Measurements from ENCODE around the gene FAS. TPM values are rescaled to one million over a fixed set of nuclear protein-coding genes. Genes with fewer than 3 reads are reported as not detected.

Gene FAS
- total RNA-seq, 3 donors from 2014 or later = 31.8 to 51.0 (median 50.8) TPM

DNA sequence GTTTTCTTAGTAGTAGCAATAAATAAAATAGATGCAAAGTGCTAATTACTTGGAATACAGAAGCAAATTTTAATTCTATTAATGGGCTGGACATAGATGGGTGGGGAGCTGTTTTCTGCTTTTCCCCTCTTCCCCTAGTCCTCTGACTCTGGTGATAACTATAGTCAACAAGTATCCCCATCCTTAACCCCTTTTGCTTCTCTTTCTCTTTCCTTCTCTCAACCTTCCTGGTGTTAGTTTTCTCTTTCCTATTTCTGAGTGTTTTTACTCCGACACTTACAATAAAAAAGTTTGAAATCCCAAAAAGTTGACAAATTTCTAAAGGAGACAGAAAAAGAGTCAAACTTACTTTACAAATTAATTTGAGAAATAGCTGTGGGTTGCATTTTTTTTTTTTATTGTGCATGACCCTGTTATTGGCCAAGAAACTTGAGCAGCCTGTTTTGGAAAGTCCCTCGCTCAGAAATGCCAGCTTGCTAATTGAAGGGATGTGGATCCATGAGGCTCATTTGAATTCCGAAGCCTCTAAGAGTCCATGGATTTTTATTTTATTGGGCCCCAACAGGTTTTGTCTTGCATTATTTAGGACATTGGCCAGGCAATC lies 2.4 kb downstream of the FAS start:
- ATAC-seq (no peak), DNase-seq (no peak)
- Histone ChIP-seq H3K36me3 (ENCODE audit: low read depth) (no peaks in the 10 kb centered on the region), H3K9me3 (no peaks in the 10 kb centered on the region), H3K4me3 (no peak overlapping the region), H3K4me1 (ENCODE audit: low read depth) (peaks cover 36% of the 10 kb centered on the region)
- intact Hi-C loops (cut with DNase I, micrococcal nuclease) = no loop called here
- TF ChIP-seq, protein P1, sequence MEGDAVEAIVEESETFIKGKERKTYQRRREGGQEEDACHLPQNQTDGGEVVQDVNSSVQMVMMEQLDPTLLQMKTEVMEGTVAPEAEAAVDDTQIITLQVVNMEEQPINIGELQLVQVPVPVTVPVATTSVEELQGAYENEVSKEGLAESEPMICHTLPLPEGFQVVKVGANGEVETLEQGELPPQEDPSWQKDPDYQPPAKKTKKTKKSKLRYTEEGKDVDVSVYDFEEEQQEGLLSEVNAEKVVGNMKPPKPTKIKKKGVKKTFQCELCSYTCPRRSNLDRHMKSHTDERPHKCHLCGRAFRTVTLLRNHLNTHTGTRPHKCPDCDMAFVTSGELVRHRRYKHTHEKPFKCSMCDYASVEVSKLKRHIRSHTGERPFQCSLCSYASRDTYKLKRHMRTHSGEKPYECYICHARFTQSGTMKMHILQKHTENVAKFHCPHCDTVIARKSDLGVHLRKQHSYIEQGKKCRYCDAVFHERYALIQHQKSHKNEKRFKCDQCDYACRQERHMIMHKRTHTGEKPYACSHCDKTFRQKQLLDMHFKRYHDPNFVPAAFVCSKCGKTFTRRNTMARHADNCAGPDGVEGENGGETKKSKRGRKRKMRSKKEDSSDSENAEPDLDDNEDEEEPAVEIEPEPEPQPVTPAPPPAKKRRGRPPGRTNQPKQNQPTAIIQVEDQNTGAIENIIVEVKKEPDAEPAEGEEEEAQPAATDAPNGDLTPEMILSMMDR (IDR thresholded peaks at IDR 0.05) = no peak

DNA sequence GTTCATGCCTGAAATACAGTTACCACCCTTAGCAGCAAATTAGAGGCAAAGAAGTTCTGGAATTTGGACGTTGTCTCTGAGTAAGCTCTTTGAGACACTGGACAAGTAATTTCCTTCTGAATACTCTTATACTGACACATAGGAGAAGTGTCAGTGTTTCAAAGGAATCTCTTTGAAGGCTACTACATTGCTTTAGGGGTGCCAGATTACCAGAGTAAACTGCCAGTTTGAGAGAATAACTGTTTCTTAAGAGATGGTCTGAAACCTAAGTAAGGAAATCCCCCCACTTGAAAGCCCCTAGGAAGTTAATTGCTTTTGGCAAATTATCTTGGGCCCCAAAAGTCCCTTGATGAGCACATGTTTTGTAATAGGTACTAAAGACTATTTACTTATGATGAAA lies 3.4 kb downstream of the FAS start:
- no peak for DNase-seq
- Histone ChIP-seq H3K4me3 (no peak overlapping the region), H3K4me1 (ENCODE audit: low read depth) (peaks cover 36% of the 10 kb centered on the region), H3K36me3 (ENCODE audit: low read depth) (no peaks in the 10 kb centered on the region), H3K9me3 (no peaks in the 10 kb centered on the region)
- no peak for ATAC-seq
- TF ChIP-seq, protein P1 (IDR thresholded peaks at IDR 0.05) = no peak
- intact Hi-C loops (cut with DNase I, micrococcal nuclease) = no loop called here

DNA sequence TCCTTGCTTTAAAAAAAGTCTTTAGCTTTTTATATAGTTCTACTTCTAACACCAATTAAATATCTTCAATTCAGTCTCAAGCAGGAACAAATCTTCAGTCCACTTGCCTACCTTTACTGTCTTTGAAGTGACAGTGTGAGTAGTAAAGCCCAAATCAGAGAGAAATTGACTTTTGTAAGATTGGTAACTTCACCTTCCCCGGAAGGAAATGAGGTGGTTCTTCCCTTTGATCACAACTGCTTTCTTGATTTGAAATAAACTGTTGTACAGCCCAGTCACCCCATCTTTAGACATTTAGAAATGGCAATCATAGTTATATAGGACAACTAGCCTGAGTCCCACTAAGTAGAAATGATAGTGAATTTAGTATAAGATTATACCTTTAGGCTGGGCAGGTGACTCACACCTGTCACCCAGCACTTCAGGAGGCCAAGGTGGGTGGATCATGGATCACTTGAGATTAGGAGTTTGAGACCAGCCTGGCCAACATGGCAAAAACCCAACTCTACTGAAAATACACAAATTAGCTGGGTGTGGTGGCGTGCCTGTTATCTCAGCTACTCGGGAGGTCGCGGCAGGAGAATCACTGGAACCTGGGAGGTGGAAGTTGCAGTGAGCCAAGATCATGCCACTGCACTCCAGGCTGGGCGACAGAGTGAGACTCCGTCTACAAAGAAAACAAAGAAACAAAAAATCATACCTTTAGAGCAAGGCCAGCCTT lies 4.7 kb downstream of the FAS start:
- ATAC-seq = peak; percentile 3
- DNase-seq = peak in 2 of 3 donors; percentile 30 to 37
- no peaks in the 10 kb centered on the region for H3K9me3 ChIP-seq
- H3K36me3 ChIP-seq (ENCODE audit: low read depth) = no peaks in the 10 kb centered on the region
- intact Hi-C loops (cut with DNase I, micrococcal nuclease) = no loop called here
- H3K4me1 ChIP-seq (ENCODE audit: low read depth) = peaks cover 31% of the 10 kb centered on the region
- TF ChIP-seq, protein P1 (IDR thresholded peaks at IDR 0.05) = no peak
- H3K4me3 ChIP-seq = no peak overlapping the region

DNA sequence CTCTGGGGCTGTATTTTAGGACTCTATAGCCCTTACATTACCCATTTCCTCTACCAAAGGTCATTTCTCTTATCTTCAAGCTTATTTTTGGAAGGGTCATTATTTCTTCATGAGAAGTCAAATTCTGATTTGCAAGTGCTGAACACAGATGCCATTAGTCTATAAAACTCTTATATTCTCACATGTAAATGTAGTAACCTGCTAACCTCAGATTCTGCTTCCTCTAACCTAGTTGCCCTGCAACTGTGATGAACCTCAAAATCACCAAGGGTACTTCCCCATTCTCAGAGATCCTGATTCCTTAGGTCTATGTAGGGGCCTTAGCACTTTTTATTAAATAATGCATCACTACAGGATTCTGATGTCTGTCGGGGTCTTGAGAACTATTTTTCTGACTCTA lies 6.3 kb downstream of the FAS start:
- DNase-seq (no peak), ATAC-seq (peak; percentile 50)
- no peaks in the 10 kb centered on the region for H3K9me3 ChIP-seq
- no peak overlapping the region for H3K4me3 ChIP-seq
- H3K4me1 ChIP-seq (ENCODE audit: low read depth) = peaks cover 31% of the 10 kb centered on the region
- intact Hi-C loops (cut with DNase I, micrococcal nuclease) = no loop called here
- TF ChIP-seq, protein P1 (IDR thresholded peaks at IDR 0.05) = no peak
- no peaks in the 10 kb centered on the region for H3K36me3 ChIP-seq (ENCODE audit: low read depth)

DNA sequence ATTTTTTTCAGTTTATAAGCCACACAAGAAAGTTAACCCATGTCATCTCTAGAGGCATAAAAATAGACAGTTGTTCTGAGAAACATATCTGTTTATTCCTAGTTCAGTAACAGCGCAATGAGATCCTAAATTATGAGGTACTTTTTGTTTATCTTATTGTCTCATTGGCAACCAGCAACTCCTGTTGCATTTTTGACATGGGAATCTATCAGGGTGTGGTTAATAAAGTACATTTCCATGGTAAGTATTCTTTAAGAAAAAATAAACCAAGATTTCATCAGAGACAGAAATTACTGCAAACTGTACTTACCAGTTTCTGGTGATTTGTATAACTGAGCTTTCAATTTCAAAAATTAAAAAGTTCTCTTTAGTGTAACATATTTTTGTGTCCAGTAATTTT lies 9.0 kb downstream of the FAS start:
- no peak for ATAC-seq
- Histone ChIP-seq H3K9me3 (no peaks in the 10 kb centered on the region), H3K4me3 (no peak overlapping the region), H3K36me3 (ENCODE audit: low read depth) (no peaks in the 10 kb centered on the region), H3K4me1 (ENCODE audit: low read depth) (peaks cover 17% of the 10 kb centered on the region)
- TF ChIP-seq, protein P1 (IDR thresholded peaks at IDR 0.05) = no peak
- DNase-seq = no peak
- intact Hi-C loops (cut with DNase I, micrococcal nuclease) = loop anchor here in 1 of 2 donors (10.0 kb wide), 1 partner anchor 165 kb away; no protein-coding TSS in a partner anchor
